ENCODE results near the gene CARS1.

CARS1 gene

GRCh38 chr11:2983908-2984307, 73.3 kb downstream of the CARS1 start:
- no peaks in the 10 kb centered on the region; the same call in none of the 2 replicates for H3F3A ChIP-seq (ENCODE audit: control insufficient read depth, insufficient read depth)
- no peak overlapping the region for H3K4me3 ChIP-seq (ENCODE audit: low read length)
- peaks cover 100% of the 10 kb centered on the region for H3K79me2 ChIP-seq (ENCODE audit: control insufficient read depth, low read length)
- peaks cover 80% of the 10 kb centered on the region for H3K36me3 ChIP-seq (ENCODE audit: control insufficient read depth, low read length)
- no peak overlapping the region for H3K27ac ChIP-seq (ENCODE audit: low read depth, low read length)
- H3K9me3 ChIP-seq (ENCODE audit: control insufficient read depth, insufficient read depth, low read length) = no peaks in the 10 kb centered on the region
- TF ChIP-seq CTCF (IDR thresholded peaks at IDR 0.05; ENCODE audit: low read depth, low read length, poor library complexity, severe bottlenecking) = no peak
- TF ChIP-seq EZH2phosphoT487 (IDR thresholded peaks at IDR 0.05; ENCODE audit: borderline replicate concordance, low read length) = no peak
- H4K20me1 ChIP-seq (ENCODE audit: control insufficient read depth, insufficient read depth, low read depth, low read length) = peaks cover 51% of the 10 kb centered on the region
- no peak overlapping the region for H3K4me2 ChIP-seq (ENCODE audit: low read length)
- H3K27me3 ChIP-seq (ENCODE audit: control insufficient read depth, low read length) = no peaks in the 10 kb centered on the region
- H3K4me1 ChIP-seq (ENCODE audit: control insufficient read depth, low read length) = peaks cover 23% of the 10 kb centered on the region
- no peaks in the 10 kb centered on the region for H3K9me2 ChIP-seq (replicated peaks; ENCODE audit: control insufficient read depth, low read length)

- H4K20me1 ChIP-seq (ENCODE audit: control insufficient read depth, insufficient read depth, low read depth, low read length) = peaks cover 43% of the 10 kb centered on the region
- no peak overlapping the region for H3K27ac ChIP-seq (ENCODE audit: low read depth, low read length)
- no peak overlapping the region for H3K4me3 ChIP-seq (ENCODE audit: low read length)
- no peaks in the 10 kb centered on the region for H3K9me3 ChIP-seq (ENCODE audit: control insufficient read depth, insufficient read depth, low read length)
- H3K36me3 ChIP-seq (ENCODE audit: control insufficient read depth, low read length) = peaks cover 80% of the 10 kb centered on the region
- TF ChIP-seq CTCF (IDR thresholded peaks at IDR 0.05; ENCODE audit: low read depth, low read length, poor library complexity, severe bottlenecking) (no peak), EZH2phosphoT487 (IDR thresholded peaks at IDR 0.05; ENCODE audit: borderline replicate concordance, low read length) (no peak)
- no peaks in the 10 kb centered on the region; the same call in none of the 2 replicates for H3F3A ChIP-seq (ENCODE audit: control insufficient read depth, insufficient read depth)
- H3K4me2 ChIP-seq (ENCODE audit: low read length) = no peak overlapping the region
- no peaks in the 10 kb centered on the region for H3K9me2 ChIP-seq (replicated peaks; ENCODE audit: control insufficient read depth, low read length)
- H3K4me1 ChIP-seq (ENCODE audit: control insufficient read depth, low read length) = 0 out of 2 replicates have a peak, but pooled peaks cover 8% of the 10 kb centered on the region
- H3K27me3 ChIP-seq (ENCODE audit: control insufficient read depth, low read length) = no peaks in the 10 kb centered on the region
- peaks cover 100% of the 10 kb centered on the region for H3K79me2 ChIP-seq (ENCODE audit: control insufficient read depth, low read length)
Measured at GRCh38 chr11:2982214-2982613, 75.0 kb downstream of the CARS1 start.

- Histone ChIP-seq H3F3A (ENCODE audit: control insufficient read depth, insufficient read depth) (no peaks in the 10 kb centered on the region; the same call in none of the 2 replicates), H3K4me1 (ENCODE audit: control insufficient read depth, low read length) (0 out of 2 replicates have a peak, but pooled peaks cover 3% of the 10 kb centered on the region), H3K79me2 (ENCODE audit: control insufficient read depth, low read length) (peaks cover 100% of the 10 kb centered on the region), H3K27ac (ENCODE audit: low read depth, low read length) (no peak overlapping the region), H3K36me3 (ENCODE audit: control insufficient read depth, low read length) (peaks cover 85% of the 10 kb centered on the region), H3K9me3 (ENCODE audit: control insufficient read depth, insufficient read depth, low read length) (no peaks in the 10 kb centered on the region), H4K20me1 (ENCODE audit: control insufficient read depth, insufficient read depth, low read depth, low read length) (peaks cover 43% of the 10 kb centered on the region), H3K9me2 (replicated peaks; ENCODE audit: control insufficient read depth, low read length) (no peaks in the 10 kb centered on the region), H3K4me3 (ENCODE audit: low read length) (no peak overlapping the region), H3K27me3 (ENCODE audit: control insufficient read depth, low read length) (no peaks in the 10 kb centered on the region), H3K4me2 (ENCODE audit: low read length) (no peak overlapping the region)
- TF ChIP-seq CTCF (IDR thresholded peaks at IDR 0.05; ENCODE audit: low read depth, low read length, poor library complexity, severe bottlenecking) = no peak
- TF ChIP-seq EZH2phosphoT487 (IDR thresholded peaks at IDR 0.05; ENCODE audit: borderline replicate concordance, low read length) = no peak
Measured at GRCh38 chr11:2981130-2981529, 76.1 kb downstream of the CARS1 start.

Measured in DOHH2 (cell line).